ENCODE data around the gene GRPR.
"Not testable (repeated sequence)": the region's sequence is repeated elsewhere in the genome, so short reads cannot be mapped to it uniquely, and the experiment has no call there.

The GRPR gene

GRCh38 chrX:16177260-16177659 is 53.9 kb downstream of the GRPR start:
- no peak for TF ChIP-seq CTCF (IDR thresholded peaks at IDR 0.05; ENCODE audit: low read depth, low read length)
- DNase-seq (ENCODE audit: extremely low read depth, low read depth): no peak

- DNase-seq (ENCODE audit: extremely low read depth, low read depth): not testable (repeated sequence)
Observed at GRCh38 chrX:16183843-16184242, 60.5 kb downstream of the GRPR start.

- no peak for TF ChIP-seq CTCF (IDR thresholded peaks at IDR 0.05; ENCODE audit: low read depth, low read length)
- DNase-seq (ENCODE audit: extremely low read depth, low read depth): peak; percentile 15
Observed at GRCh38 chrX:16185725-16186136, 62.4 kb downstream of the GRPR start.

- no peak for DNase-seq (ENCODE audit: extremely low read depth, low read depth)
- TF ChIP-seq CTCF (IDR thresholded peaks at IDR 0.05; ENCODE audit: low read depth, low read length): no peak
Observed at GRCh38 chrX:16186380-16187007, 63.1 kb downstream of the GRPR start.

GRCh38 chrX:16187024-16187760 is 63.8 kb downstream of the GRPR start:
- DNase-seq (ENCODE audit: extremely low read depth, low read depth): no peak

GRCh38 chrX:16188687-16189086 is 65.3 kb downstream of the GRPR start:
- DNase-seq (ENCODE audit: extremely low read depth, low read depth): no peak
- TF ChIP-seq CTCF (IDR thresholded peaks at IDR 0.05; ENCODE audit: low read depth, low read length): no peak

More at GRCh38 chrX:16187024-16187760, 63.8 kb downstream of the GRPR start:
- TF ChIP-seq CTCF (IDR thresholded peaks at IDR 0.05; ENCODE audit: low read depth, low read length): no peak

- no peak for DNase-seq (ENCODE audit: extremely low read depth, low read depth)
- no peak for TF ChIP-seq CTCF (IDR thresholded peaks at IDR 0.05; ENCODE audit: low read depth, low read length)
Observed at GRCh38 chrX:16191605-16192004, 68.2 kb downstream of the GRPR start.
